CD4-positive, alpha-beta T cell treated with Interleukin-17A for 1 hour (primary cell): ENCODE results near the gene NOB1.
A peak's percentile ranks its signal among the peaks of the same experiment; 100 is the strongest.

Source experiments
- DNase-seq: peaks from one replicate; pipeline ENCODE4 v3.0.0-alpha.2; 2020

Gene NOB1

GRCh38 chr16:69718111-69718764 lies 36.5 kb downstream of the NOB1 start:
- no peak for DNase-seq

GRCh38 chr16:69717066-69717465 lies 37.7 kb downstream of the NOB1 start:
- no peak for DNase-seq

- DNase-seq, result no peak
These were observed 41.7 kb downstream of the NOB1 start for GRCh38 chr16:69712914-69713581.

- DNase-seq, result no peak
These were observed 42.4 kb downstream of the NOB1 start for GRCh38 chr16:69712277-69712676.

- no peak for DNase-seq
These were observed 43.5 kb downstream of the NOB1 start for GRCh38 chr16:69711115-69711740.

- peak; percentile 75 for DNase-seq
These were observed 45.2 kb downstream of the NOB1 start for GRCh38 chr16:69709456-69710084.

GRCh38 chr16:69707920-69708683 lies 46.6 kb downstream of the NOB1 start:
- no peak for DNase-seq

- DNase-seq, result no peak
These were observed 47.8 kb downstream of the NOB1 start for GRCh38 chr16:69706975-69707340.

- no peak for DNase-seq
These were observed 48.3 kb downstream of the NOB1 start for GRCh38 chr16:69706256-69706974.

GRCh38 chr16:69703638-69704037 lies 51.1 kb downstream of the NOB1 start:
- no peak for DNase-seq

- no peak for DNase-seq
These were observed 52.9 kb downstream of the NOB1 start for GRCh38 chr16:69701866-69702265.

GRCh38 chr16:69701452-69701851 lies 53.3 kb downstream of the NOB1 start:
- DNase-seq, result no peak

- no peak for DNase-seq
These were observed 54.8 kb downstream of the NOB1 start for GRCh38 chr16:69699915-69700314.

- no peak for DNase-seq
These were observed 56.3 kb downstream of the NOB1 start for GRCh38 chr16:69698404-69698803.

- DNase-seq, result no peak
These were observed 60.8 kb downstream of the NOB1 start for GRCh38 chr16:69693916-69694315.

- no peak for DNase-seq
These were observed 62.5 kb downstream of the NOB1 start for GRCh38 chr16:69691980-69692911.
